CD4-positive, alpha-beta memory T cell (primary cell): ENCODE measurements around the gene PVALEF. TPM values are rescaled to one million over a fixed set of nuclear protein-coding genes. Genes with fewer than 3 reads are reported as not detected.

Source experiments
- CTCF ChIA-PET: fragments of 350-600 bp; sonication (Branson Sonifier 250); formaldehyde crosslinking; loops from one replicate; lab custom pipeline; 2021; ENCODE audit warnings: inconsistent platforms; ENCODE audit not compliant: partially characterized antibody; lab: Charles Lee
- POLR2A ChIA-PET: fragments of 350-600 bp; sonication (Branson Sonifier 250); formaldehyde crosslinking; loops from one replicate; lab custom pipeline; 2021; ENCODE audit not compliant: partially characterized antibody; lab: Charles Lee
- DNase-seq, 5 donors: peaks; one replicate each; pipeline versions ENCODE4 v3.0.0 to v3.0.0-alpha.2; 2020 to 2022; ENCODE audit warnings: mixed read lengths in 1 of 5
- H3K27ac ChIP-seq: one replicate; pipeline ENCODE4 v1.7.0; 2013; ENCODE audit warnings: low read depth, low read length
- H3K27me3 ChIP-seq: 2 replicates; pipeline ENCODE4 v1.7.0; 2013; ENCODE audit warnings: mild to moderate bottlenecking, low read length, moderate library complexity; ENCODE audit not compliant: insufficient read depth
- H3K36me3 ChIP-seq: 2 replicates; pipeline ENCODE4 v1.7.0; 2013; ENCODE audit warnings: mild to moderate bottlenecking, low read length, moderate library complexity; ENCODE audit not compliant: insufficient read depth
- H3K4me1 ChIP-seq: 2 replicates; pipeline ENCODE4 v1.7.0; 2013; ENCODE audit warnings: mild to moderate bottlenecking, low read length, moderate library complexity; ENCODE audit not compliant: insufficient read depth
- H3K4me3 ChIP-seq, 2 donors: one replicate each; pipeline ENCODE4 v1.7.0; 2013; ENCODE audit warnings: low read length in 2 of 2, mild to moderate bottlenecking in 1 of 2
- H3K9me3 ChIP-seq, 2 donors: one replicate each; pipeline ENCODE4 v1.7.0; 2013; ENCODE audit warnings: low read length in 2 of 2, control low read depth in 1 of 2; ENCODE audit not compliant: control insufficient read depth in 1 of 2
- H3K27ac Mint-ChIP-seq, 7 donors: one replicate each; pipeline ENCODE4 v1.8.0; 2020 to 2021; ENCODE audit warnings: mixed read lengths in 7 of 7, mild to moderate bottlenecking in 6 of 7, inconsistent platforms in 3 of 7, moderate library complexity in 3 of 7
- H3K27me3 Mint-ChIP-seq, 2 donors: one replicate each; pipeline ENCODE4 v1.8.0; 2020 to 2021; ENCODE audit warnings: mixed read lengths in 2 of 2
- H3K36me3 Mint-ChIP-seq, 2 donors: one replicate each; pipeline ENCODE4 v1.8.0; 2020 to 2021; ENCODE audit warnings: mixed read lengths in 2 of 2, inconsistent platforms in 1 of 2, mild to moderate bottlenecking in 1 of 2
- H3K4me1 Mint-ChIP-seq, 4 donors: one replicate each; pipeline ENCODE4 v1.8.0; 2020 to 2021; ENCODE audit warnings: mixed read lengths in 4 of 4, mild to moderate bottlenecking in 1 of 4
- H3K4me3 Mint-ChIP-seq, 8 donors: one replicate each; pipeline ENCODE4 v1.8.0; 2020 to 2021; ENCODE audit warnings: mixed read lengths in 8 of 8, mild to moderate bottlenecking in 7 of 8, moderate library complexity in 6 of 8, inconsistent platforms in 3 of 8
- H3K9me3 Mint-ChIP-seq, 8 donors: one replicate each; pipeline ENCODE4 v1.8.0; 2020 to 2021; ENCODE audit warnings: mixed read lengths in 8 of 8, mild to moderate bottlenecking in 5 of 8, inconsistent platforms in 3 of 8, moderate library complexity in 1 of 8
- intact Hi-C: fragments of 100-400 bp; cut with micrococcal nuclease; formaldehyde crosslinking; loops from one replicate; pipeline ENCODE4 v1.15.1; 2023
- polyA plus RNA-seq, 2 donors: library from polyadenylated mRNA; unstranded; fragments of 300-500 nt; fragmentation: Illumina TruSeq; gene quantifications; one replicate each; pipeline ENCODE4 v1.2.3, GENCODE V29; 2021
- total RNA-seq, 2 experiments: library from RNA; stranded (reverse); gene quantifications; one replicate each; pipeline ENCODE4 v1.2.3, GENCODE V29; 2021

Gene PVALEF
- total and polyA plus RNA-seq, 4 experiments from 2014 or later: not detected

- intact Hi-C loops: no loop called here
- Histone ChIP-seq H3K4me3 (no peak overlapping the region), H3K27ac (no peak overlapping the region), H3K9me3 (no peaks in the 10 kb centered on the region), H3K27me3 (peaks cover 3% of the 10 kb centered on the region), H3K36me3 (no peaks in the 10 kb centered on the region), H3K4me1 (no peaks in the 10 kb centered on the region)
- no peak for DNase-seq
- Mint-ChIP-seq H3K4me1 (peaks cover 0 to 1% (median 0%) of the 10 kb centered on the region in 4 donors), H3K9me3 (no peaks in the 10 kb centered on the region), H3K27me3 (peaks cover 10 to 12% of the 10 kb centered on the region in 2 donors), H3K4me3 (no peak overlapping the region), H3K27ac (no peak overlapping the region), H3K36me3 (no peaks in the 10 kb centered on the region)
- ChIA-PET CTCF (no interaction called here), POLR2A (no interaction called here)
Observed at GRCh38 chr17:81161536-81161935, 3.8 kb upstream of the PVALEF start.

- POLR2A ChIA-PET: no interaction called here
- CTCF ChIA-PET: no interaction called here
- H3K36me3 ChIP-seq: no peaks in the 10 kb centered on the region
- Mint-ChIP-seq H3K9me3 (no peaks in the 10 kb centered on the region), H3K36me3 (no peaks in the 10 kb centered on the region), H3K27me3 (peaks cover 10 to 12% of the 10 kb centered on the region in 2 donors), H3K4me1 (peaks cover 0 to 1% (median 0%) of the 10 kb centered on the region in 4 donors), H3K4me3 (no peak overlapping the region), H3K27ac (no peak overlapping the region)
- intact Hi-C loops: no loop called here
- H3K9me3 ChIP-seq: no peaks in the 10 kb centered on the region
- H3K27ac ChIP-seq: no peak overlapping the region
- peaks cover 3% of the 10 kb centered on the region for H3K27me3 ChIP-seq
- no peaks in the 10 kb centered on the region for H3K4me1 ChIP-seq
- no peak for DNase-seq
- no peak overlapping the region for H3K4me3 ChIP-seq
Observed at GRCh38 chr17:81161972-81162371, 3.3 kb upstream of the PVALEF start.

GRCh38 chr17:81162491-81162890 is 2.8 kb upstream of the PVALEF start:
- Histone ChIP-seq H3K4me1 (no peaks in the 10 kb centered on the region), H3K4me3 (no peak overlapping the region), H3K27ac (no peak overlapping the region), H3K27me3 (peaks cover 3% of the 10 kb centered on the region), H3K36me3 (no peaks in the 10 kb centered on the region), H3K9me3 (no peaks in the 10 kb centered on the region)
- Mint-ChIP-seq H3K36me3 (no peaks in the 10 kb centered on the region), H3K4me1 (peaks cover 0 to 3% (median under 1%) of the 10 kb centered on the region in 4 donors), H3K9me3 (no peaks in the 10 kb centered on the region), H3K4me3 (no peak overlapping the region), H3K27ac (no peak overlapping the region), H3K27me3 (peaks cover 12% of the 10 kb centered on the region in 2 donors)
- intact Hi-C loops: no loop called here
- no peak for DNase-seq
- POLR2A ChIA-PET: no interaction called here
- CTCF ChIA-PET: no interaction called here

DNA sequence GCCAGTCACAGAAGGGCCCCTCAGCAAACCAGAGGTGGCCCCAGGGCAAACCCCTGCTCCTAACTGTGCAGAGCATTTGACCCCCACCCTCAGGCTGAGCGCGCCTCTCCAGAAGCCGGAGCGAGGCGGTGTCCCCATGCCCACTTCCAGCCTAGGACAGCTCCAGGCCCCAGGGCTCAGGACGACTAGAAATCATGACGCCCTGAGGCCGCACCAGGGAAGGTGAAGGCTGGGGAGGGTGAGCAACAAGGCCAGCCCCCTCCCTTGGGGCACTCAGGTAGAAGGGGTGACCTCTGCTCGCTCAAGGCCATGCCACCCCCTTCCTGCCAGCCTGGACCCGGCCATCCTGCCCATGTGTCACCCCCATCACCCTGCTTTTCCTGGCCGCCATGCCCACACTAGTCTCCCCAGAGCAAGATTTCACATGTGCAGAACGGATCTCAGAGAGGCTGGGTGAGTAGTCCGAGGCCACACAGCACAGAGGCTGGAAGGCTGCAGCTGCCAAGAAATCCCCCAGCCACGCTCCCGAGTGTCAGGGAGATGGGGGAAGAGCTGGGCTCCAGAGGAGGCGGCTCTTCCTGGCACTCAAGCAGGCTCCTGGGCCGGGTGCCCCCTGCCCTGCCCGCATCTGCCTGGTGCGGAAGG is 2.1 kb upstream of the PVALEF start:
- no peaks in the 10 kb centered on the region for H3K4me1 ChIP-seq
- ChIA-PET CTCF (no interaction called here), POLR2A (no interaction called here)
- H3K27ac ChIP-seq: no peak overlapping the region
- peaks cover 0 to 3% (median under 1%) of the 10 kb centered on the region in 4 donors for H3K4me1 Mint-ChIP-seq
- no peak overlapping the region for H3K4me3 ChIP-seq
- H3K27me3 ChIP-seq: peaks cover 3% of the 10 kb centered on the region
- no peak overlapping the region for H3K27ac Mint-ChIP-seq
- peak in 1 of 5 donors; percentile 13 for DNase-seq
- H3K36me3 Mint-ChIP-seq: no peaks in the 10 kb centered on the region
- peaks cover 12% of the 10 kb centered on the region in 2 donors for H3K27me3 Mint-ChIP-seq
- H3K9me3 Mint-ChIP-seq: no peaks in the 10 kb centered on the region
- no peaks in the 10 kb centered on the region for H3K9me3 ChIP-seq
- intact Hi-C loops: no loop called here
- no peaks in the 10 kb centered on the region for H3K36me3 ChIP-seq
- no peak overlapping the region for H3K4me3 Mint-ChIP-seq

DNA sequence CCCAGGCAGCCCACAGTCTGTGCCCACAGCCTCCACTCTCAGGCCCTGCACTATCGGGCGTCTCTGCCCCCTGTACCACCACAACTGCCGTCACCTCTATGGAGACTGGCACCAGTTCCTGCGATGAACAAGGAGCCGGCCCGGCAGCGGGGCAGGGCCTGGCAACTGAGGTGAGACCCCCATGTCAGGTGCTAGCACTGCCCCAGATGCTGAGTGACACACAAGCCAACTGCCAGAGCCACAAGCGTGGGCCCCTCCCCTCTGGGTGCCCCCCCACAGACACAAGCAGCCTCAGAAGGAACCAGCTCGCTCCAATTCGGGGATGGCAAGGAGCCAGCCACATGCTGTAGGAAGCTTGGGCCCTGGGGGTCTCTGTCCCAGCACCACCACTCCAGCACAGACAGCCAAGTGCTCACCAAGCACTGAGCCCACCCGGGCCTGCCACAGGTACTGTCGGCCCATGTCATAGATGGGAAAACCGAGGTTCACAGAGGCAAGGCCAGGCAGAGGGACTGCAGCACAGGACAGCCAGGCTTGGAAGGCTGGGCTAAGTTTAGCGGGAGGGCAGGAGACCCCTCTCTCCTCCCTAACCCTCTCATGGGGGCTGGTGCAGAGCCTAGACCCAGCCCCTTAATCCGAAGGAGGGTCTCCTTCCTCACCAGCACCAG is 1.5 kb upstream of the PVALEF start:
- Mint-ChIP-seq H3K4me3 (peak overlapping the region in 1 of 8 donors; percentile 20), H3K27me3 (peaks cover 12% of the 10 kb centered on the region in 2 donors), H3K4me1 (peaks cover 0 to 3% (median under 1%) of the 10 kb centered on the region in 4 donors), H3K9me3 (no peaks in the 10 kb centered on the region), H3K27ac (no peak overlapping the region), H3K36me3 (no peaks in the 10 kb centered on the region)
- Histone ChIP-seq H3K9me3 (no peaks in the 10 kb centered on the region), H3K4me1 (no peaks in the 10 kb centered on the region), H3K27ac (no peak overlapping the region), H3K27me3 (peaks cover 3% of the 10 kb centered on the region), H3K36me3 (no peaks in the 10 kb centered on the region), H3K4me3 (no peak overlapping the region)
- intact Hi-C loops: no loop called here
- DNase-seq: peak in 1 of 5 donors; percentile 12
- ChIA-PET CTCF (no interaction called here), POLR2A (no interaction called here)

GRCh38 chr17:81164371-81165245 is 699 bp upstream of the PVALEF start:
- intact Hi-C loops: no loop called here
- no peaks in the 10 kb centered on the region for H3K9me3 ChIP-seq
- H3K36me3 Mint-ChIP-seq: no peaks in the 10 kb centered on the region
- no peaks in the 10 kb centered on the region for H3K36me3 ChIP-seq
- peaks cover 0 to 3% (median under 1%) of the 10 kb centered on the region in 4 donors for H3K4me1 Mint-ChIP-seq
- H3K4me3 ChIP-seq: no peak overlapping the region
- H3K27ac ChIP-seq: no peak overlapping the region
- H3K27me3 ChIP-seq: peaks cover 3% of the 10 kb centered on the region
- peaks cover 12% of the 10 kb centered on the region in 2 donors for H3K27me3 Mint-ChIP-seq
- DNase-seq: peak in 1 of 5 donors; percentile 13
- H3K4me1 ChIP-seq: no peaks in the 10 kb centered on the region
- H3K9me3 Mint-ChIP-seq: no peaks in the 10 kb centered on the region
- peak overlapping the region in 4 of 8 donors; percentile 15 to 50 (median 16) for H3K4me3 Mint-ChIP-seq
- ChIA-PET POLR2A (no interaction called here), CTCF (no interaction called here)
- no peak overlapping the region for H3K27ac Mint-ChIP-seq

GRCh38 chr17:81166033-81166492 is 756 bp downstream of the PVALEF start, which contains the start of gene AATK:
Gene AATK (minus strand): TSS chr17:81166221. CDS start chr17:81165992, 229 bp downstream.
- Mint-ChIP-seq H3K4me1 (peaks cover 0 to 3% (median under 1%) of the 10 kb centered on the region in 4 donors), H3K4me3 (peak within 1 kb of the TSS in 5 of 8 donors; percentile 8 to 63 (median 31)), H3K9me3 (no peaks in the 10 kb centered on the region), H3K27me3 (peaks cover 10 to 12% of the 10 kb centered on the region in 2 donors), H3K27ac (no peak within 1 kb of the TSS), H3K36me3 (no peaks in the 10 kb centered on the region)
- H3K9me3 ChIP-seq: no peaks in the 10 kb centered on the region
- H3K4me3 ChIP-seq: no peak within 1 kb of the TSS
- no peak within 1 kb of the TSS for H3K27ac ChIP-seq
- intact Hi-C loops: no loop called here
- no peak for DNase-seq
- no peaks in the 10 kb centered on the region for H3K36me3 ChIP-seq
- H3K27me3 ChIP-seq: peaks cover 3% of the 10 kb centered on the region
- ChIA-PET CTCF (no interaction called here), POLR2A (no interaction called here)
- H3K4me1 ChIP-seq: no peaks in the 10 kb centered on the region
